ENCODE results near the gene CYP11A1. TPM values are rescaled to one million over a fixed set of nuclear protein-coding genes. Genes with fewer than 3 reads are reported as not detected.

Gene CYP11A1
- total RNA-seq, 1 experiment from 2014 or later = not detected

DNA sequence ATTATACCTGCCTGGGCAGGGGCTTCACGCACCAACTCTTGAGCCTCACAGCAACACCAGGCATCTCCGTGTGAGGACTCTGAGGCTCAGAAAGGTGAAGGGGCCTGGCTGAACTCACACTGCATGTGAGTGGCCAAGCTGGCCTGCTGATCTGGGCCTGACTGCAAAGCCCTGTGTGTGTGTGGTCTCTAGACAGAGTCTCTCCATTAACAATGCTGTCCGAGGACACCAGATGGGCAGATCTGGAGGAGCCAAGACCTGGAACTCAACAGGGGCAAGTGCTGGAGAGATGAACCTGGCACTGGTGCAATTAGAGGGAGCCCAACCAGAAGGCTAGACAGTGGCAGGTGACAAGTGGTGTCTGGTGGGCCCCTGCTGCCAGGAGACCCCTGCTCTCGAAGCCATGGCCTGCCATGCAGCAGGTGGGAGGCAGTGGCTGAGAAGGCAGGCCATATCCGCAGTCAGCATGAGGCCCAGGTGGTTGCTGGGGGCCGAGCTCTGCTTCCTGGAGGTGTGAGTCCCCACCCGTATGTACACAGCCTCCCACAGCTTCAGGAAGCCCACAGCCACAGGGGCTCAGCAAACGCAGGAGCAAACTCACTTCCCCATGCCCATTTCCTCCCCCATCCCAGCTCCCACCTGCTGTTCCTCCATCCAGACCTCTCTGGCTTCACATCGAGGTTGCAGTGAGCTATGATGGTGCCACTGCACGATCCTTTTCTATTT, 39.0 kb downstream of the CYP11A1 start:
- DNase-seq (ENCODE audit: extremely low read depth, low read depth) = no peak

DNA sequence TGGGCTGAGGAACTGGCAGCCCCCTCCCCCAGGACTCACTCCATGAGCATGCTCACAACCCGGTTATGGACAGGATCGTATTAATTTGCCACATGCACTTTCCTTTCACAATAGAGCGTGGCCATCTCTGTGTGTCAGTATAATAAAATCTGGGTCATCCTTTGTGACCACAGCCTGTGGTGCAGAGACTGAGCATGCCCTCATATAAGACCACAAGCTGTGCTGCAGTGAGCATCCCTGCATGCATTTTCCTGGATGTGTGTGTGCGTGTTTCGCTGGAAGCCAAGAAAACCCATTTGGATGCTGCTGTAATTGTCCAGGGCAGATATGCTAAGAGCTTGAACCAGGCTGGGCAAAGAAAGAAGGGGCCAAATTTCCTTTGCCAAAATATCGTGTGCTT, 39.7 kb downstream of the CYP11A1 start:
- DNase-seq (ENCODE audit: extremely low read depth, low read depth) = no peak

DNA sequence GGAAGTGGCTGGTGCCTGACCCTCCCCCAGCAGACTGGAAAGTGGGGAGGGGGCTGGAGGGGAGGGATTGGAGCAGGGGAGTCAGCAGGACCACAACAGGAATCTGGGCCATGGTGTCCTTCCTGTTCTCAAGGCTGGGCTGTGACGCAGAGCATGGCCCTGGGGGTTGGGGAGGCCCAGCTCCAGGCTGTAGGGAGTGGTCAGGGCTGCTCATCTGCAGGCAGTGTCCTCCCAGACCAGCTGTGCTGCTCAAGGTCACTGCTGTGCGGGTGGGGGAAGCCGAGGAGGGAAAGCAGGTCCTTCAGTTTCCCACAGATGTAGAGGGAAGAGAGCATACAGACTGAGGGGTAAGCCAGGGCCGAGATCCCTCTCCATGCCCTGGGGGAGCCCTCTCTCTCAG, 40.7 kb downstream of the CYP11A1 start:
- no peak for DNase-seq (ENCODE audit: extremely low read depth, low read depth)

DNA sequence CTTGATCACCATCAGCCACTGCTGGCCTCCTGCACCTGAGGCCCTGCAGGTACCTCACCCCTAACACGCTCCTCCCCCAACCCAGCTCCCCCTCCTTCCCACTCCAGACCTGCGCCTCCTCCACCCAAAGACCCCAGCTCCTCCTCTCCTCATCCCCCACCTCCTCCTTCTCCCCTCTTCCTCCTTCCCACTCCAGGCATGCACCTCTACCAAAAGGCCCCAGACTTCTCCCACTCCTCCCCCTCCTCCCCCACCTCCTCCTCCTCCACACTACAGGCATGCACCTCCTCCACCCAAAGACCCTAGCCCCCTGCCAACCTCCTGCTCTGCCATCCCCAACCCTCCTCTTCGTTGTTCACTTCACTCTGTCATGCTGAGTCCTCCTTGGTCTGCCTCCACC, 42.7 kb downstream of the CYP11A1 start:
- no peak for DNase-seq (ENCODE audit: extremely low read depth, low read depth)

DNA sequence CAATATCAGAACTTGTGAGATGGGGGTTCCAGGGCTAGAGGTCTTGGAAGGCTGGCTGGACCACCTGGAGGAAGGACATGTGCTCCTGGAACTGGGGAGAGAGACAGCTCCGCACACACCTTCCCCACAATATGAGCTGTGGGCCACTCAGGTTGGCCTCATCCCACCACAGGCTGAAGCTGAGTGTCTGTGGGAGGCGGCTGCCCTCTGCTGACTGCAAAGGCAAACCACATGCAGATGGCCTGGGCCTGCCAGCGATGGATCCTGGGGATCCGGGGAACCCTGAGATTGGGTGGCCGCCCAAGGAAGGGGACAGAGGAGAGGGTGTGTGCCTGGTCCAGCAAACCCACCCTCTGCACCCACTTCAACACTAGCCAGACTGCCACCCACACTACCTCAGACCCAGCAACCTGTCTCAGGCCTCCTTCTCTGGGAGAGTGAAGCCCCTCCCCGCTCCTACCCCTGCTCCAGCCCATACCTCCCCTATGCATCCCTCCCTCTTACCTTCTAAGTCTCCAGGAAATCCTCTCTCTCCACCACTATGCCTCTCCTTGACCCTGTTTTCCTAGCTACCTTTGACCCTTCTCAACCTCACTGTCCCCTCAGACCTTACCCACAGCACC, 44.8 kb downstream of the CYP11A1 start:
- DNase-seq (ENCODE audit: extremely low read depth, low read depth) = peak; percentile 56

DNA sequence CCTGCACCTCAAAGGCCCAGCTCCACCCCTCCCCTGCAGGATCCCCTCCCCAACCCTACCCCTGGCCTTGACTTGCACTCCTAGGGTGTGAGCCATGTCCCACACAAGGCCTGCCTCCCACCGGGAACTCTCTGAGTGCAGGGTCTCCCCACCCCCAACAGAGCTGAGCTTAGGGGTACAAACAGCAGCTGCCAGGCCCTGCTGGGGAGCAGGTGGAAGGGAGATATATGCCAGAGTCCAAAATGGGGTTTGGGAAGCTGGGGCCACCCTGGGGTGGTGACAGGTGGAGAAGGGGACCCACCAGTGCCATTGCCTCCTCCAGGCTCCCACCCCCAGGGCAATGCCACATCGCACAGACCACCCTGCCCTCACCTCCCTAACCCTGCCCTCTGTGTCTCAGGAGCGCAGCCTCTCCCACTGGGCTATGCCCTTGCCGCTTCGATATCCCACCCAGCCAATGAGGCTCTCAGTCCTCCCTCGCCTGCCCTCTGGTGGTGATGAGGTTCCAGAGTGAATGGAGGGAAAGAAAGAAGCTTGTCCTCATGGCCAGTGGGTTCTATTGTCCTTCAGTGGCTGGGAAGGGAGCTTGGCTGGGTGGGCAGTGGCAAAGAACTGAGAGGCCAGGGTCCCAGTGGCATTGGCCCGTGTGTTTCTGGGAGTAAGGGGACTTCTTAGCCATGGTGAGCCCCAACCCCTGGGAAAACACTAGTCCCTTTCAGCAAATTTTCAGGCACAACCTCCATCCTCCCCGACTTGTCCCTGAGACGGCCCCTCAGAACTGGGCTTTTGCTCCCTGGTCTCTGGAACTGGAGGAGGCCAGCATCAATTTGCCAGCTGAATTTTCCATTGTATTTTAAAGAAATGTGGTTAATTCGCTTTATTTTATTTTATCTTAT, 46.8 kb downstream of the CYP11A1 start:
- peak; percentile 49 for DNase-seq (ENCODE audit: extremely low read depth, low read depth)

DNA sequence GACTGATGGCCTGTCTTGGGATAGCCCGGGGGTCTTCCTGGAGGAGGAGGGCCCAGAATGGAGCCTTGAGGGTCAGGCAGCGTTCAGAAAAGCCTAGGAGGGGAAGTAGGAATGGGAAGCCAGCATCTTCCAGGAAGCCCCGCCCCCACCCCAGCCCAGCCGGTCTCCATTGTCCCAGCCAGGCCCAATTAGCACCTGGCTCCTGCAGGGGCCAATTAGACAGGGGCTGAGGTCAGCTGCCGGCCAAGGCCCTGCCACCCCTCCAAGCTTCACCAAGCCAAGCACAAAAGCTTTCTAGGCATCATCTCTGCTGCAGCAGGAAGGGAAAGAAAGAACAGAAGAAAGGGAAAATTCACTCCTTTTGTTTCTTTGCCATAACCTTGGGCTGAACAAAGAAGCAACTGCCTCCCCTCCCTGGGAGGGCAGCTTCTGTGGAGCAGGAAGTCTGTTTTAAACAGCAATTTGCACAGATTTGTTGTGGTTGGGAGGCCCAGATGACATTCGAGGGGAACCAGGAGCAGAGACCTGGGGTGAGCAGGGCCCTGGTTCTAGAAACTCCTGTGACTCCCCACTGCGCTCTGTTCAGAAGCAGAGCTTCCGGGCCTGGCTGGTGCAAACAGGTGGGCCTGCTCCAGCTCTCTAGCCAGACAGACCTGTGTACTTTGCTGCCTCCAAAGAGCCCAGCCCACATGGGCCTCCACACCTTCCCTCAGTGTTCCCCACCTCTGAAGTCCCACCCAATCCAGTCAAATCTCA, 47.7 kb downstream of the CYP11A1 start:
- no peak for DNase-seq (ENCODE audit: extremely low read depth, low read depth)

DNA sequence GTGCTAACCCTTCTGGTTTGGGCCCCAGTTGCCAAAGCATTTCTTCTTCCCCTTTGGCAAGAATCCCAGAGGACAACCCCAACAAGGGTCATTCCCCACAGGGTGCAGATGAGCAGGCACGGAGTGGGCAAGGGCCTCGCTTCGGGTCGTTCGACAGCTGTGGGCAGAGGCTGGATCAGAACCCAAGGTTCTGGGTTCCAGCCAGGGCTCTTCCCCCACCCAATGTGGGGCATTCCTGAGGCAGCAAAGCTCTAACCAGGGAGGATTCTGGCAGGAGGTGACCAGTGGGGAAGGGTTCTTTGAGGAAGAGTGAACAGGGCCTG, 48.3 kb downstream of the CYP11A1 start:
- no peak for DNase-seq (ENCODE audit: extremely low read depth, low read depth)

DNA sequence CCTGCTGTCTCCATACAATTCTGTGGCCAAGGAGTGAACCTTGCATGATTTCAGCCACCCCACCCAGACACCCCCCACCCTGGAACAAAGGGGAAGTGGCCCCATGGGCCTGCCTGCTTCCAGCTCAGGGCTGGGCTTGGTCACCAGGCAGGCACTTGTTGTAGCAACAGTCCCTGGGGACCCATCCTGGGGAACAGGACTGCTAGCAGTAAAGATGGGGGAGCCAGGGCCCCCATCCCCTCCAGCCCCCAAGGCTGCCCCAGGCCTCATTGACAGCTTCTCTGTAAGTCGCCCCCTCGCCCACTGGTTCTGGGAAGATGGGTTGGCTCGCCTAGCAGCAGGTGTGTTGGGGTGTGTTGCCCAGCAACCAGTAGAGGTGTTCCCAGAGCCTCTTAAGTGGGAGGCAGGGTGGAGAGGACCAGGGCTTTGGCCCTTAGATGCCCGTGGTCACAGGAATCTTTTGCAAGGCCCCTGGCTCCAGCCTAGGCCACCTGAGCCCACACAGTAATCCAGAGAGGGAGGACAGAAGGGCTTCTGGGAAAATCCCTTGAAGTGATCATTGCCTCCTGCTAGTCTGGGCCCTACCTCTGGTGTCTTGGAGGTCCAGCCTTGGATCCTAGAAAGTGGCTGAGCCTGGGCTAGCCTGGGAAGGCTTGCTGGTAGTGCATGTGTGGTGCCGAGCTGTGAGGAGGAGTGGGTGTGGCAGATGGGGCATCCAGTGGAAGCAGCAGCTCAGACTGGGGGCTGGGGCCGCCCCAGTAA, 48.9 kb downstream of the CYP11A1 start:
- no peak for DNase-seq (ENCODE audit: extremely low read depth, low read depth)

DNA sequence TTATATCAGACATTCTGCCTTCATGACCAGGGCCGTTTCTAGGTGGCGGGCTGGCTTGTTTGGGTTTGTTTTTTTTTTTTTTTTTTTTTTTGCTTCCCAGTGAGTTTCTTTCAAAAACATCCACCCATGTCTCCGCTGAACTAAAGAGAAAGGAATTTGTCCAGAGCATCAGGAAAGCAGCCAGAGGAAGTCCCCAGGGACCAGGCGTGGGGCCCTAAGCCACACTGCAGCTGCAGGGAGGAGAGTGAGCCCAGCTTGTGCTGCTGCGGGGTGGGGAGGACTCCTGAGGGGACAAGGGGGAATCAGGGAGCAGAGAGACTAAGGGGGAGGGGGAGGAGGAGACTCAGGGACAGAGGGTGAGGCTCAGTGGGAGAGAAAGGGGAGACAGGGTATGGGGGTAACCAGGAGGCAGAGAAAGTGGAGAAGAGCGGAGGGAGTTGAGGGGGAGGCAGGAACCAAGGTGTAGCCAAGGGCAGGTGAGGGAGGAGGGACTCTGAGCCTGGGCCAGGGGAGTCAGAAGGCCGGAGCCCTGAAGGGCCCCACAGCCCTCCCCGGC, 49.5 kb downstream of the CYP11A1 start:
- peak; percentile 41 for DNase-seq (ENCODE audit: extremely low read depth, low read depth)

DNA sequence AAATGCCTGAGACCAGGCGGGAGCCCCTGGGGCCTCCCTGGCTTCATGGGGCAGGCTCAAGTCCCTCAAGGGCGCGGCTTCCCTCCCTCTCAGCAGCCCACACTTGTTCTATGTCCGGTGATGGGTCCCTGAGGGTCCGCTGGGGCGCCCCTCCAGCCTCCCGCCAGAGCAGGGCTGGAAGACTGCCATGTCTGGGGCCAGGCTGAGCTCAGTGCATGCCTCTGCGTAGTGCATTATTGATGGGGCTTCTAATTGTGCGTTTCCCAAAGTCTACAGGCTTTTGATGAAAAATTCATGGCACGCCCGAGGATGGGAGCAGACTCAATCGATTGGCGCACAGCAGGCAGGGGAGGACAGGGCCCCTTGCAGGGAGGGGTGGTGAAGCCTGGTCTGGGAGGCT, 51.3 kb downstream of the CYP11A1 start:
- no peak for DNase-seq (ENCODE audit: extremely low read depth, low read depth)

DNA sequence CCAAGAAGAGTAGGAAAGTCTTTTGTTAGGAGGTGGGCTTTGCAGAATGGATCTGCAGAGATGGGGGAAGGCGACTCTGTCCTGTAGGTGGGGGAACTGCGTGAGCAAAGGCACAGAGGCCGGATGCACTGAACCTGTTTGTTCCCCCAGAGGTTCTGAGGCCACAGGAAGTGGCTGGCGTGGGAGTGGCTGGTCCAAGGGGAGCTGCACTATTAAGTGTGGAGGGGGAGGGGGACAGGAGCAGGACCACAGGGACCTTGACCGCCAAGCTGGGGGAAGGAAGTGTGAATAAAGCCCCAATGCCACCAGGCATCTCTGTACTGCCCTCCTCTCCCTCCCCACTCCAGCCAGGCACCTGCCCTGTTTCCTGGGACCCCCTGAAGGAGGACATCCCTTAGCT, 51.8 kb downstream of the CYP11A1 start:
- DNase-seq (ENCODE audit: extremely low read depth, low read depth) = no peak

DNA sequence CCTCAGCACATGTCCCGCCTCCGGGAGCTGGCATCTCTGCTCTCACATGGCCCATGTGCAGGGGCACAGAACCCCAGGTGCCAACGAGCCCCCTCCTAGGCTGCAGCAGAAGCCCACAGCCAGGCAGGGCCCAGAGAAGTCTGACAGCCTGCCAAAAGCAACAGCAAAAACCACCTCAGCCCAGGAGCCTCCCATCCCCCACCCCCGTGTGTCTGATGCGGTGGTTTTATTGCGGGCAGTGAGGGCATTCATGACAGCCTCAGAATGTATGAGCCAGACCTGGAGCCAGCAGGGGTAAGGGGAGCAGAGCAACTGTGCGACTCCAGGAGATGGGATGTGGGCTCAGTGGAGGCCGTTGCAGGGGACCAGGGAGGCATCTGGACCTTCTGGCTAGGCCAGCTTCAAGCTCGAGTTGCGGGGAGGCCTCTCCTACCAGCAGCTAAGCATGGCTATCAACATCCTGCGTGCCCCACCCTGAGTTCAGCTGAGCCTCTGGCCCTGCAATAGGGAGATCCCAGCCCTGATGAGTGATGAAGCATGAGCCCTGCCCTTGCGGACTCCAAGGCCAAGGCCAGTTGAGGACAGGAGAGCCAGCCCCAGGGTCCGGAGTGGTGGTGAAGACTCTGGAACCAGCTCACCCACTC, 52.5 kb downstream of the CYP11A1 start:
- no peak for DNase-seq (ENCODE audit: extremely low read depth, low read depth)

DNA sequence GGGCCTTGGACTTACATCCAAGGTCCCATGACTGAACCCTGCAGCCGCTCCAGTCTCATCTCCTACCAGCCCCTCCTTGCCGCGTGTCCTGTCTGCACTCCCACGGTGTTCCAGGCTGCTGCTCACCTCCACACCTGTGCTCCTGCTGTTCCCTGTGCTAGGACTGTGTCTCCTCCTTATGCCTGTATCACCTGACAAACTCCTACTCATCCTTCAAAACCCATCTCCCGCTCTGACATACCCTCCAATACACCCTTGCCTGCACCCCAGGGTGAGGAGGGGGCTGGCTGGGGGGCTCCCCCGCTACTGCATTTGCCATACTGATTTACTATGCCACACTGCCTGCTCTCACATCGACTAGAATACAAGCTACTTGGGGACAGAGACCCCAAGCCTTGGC, 53.6 kb downstream of the CYP11A1 start:
- DNase-seq (ENCODE audit: extremely low read depth, low read depth) = no peak

DNA sequence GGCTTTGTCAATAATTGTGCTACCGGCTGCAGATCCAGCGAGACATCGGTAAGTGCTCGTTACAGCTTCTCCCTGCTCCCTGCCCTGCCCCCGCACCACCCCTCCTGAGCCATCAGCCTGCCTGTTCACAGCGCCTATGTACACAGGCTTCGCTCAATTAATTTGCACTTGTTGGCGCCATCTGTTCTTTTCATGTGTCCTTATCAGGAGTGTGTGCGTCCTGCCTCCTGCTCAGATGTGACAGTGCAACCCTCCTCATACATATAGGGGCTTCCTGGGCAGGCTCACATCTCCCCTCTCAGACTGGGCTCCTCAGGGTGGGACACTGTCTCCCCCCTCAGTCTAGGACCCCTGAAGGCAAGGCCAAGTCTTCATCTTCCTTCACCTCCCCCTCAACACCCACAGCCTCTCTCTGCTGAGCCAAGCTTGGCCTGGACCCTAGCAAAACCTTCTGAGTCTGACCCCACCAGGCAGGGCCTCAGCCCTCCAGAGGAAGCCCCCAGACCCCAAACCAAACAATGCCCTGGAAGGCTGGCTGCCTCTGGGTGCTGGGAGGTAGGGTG, 54.9 kb downstream of the CYP11A1 start:
- no peak for DNase-seq (ENCODE audit: extremely low read depth, low read depth)

DNA sequence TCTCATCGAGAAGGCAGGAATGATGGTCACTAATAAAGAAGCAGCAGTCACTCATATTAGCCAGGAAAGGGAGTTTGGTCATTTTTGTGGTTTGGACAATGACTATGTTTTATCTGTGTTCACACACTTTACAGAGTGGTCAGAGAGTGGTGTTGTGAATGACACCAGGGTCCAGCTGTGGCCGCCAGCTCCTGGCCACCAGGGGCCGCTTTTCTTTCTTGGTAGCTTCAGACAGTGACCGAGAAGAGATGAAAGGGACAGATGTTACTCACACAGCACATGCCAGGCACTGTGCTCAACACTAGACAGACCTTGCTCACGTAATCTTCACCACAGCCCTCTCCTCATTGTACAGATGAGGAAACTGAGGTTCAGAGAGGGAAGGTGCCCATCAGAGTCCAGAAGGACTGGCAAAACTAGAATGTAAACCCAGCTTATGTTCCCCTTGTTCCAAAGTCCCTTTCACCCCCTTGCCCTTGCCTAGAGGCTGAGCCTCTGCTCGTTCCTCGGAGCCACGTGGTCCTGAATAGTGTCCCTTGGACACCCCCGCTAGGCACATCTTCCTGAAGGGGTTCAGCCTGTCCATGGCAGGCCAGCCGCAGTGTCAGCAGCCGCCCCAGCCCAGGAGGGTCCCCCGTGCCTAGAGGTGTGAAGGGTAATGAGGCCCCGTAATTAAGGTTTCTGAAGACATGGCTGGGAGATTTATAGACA, 55.6 kb downstream of the CYP11A1 start:
- peak; percentile 13 for DNase-seq (ENCODE audit: extremely low read depth, low read depth)

DNA sequence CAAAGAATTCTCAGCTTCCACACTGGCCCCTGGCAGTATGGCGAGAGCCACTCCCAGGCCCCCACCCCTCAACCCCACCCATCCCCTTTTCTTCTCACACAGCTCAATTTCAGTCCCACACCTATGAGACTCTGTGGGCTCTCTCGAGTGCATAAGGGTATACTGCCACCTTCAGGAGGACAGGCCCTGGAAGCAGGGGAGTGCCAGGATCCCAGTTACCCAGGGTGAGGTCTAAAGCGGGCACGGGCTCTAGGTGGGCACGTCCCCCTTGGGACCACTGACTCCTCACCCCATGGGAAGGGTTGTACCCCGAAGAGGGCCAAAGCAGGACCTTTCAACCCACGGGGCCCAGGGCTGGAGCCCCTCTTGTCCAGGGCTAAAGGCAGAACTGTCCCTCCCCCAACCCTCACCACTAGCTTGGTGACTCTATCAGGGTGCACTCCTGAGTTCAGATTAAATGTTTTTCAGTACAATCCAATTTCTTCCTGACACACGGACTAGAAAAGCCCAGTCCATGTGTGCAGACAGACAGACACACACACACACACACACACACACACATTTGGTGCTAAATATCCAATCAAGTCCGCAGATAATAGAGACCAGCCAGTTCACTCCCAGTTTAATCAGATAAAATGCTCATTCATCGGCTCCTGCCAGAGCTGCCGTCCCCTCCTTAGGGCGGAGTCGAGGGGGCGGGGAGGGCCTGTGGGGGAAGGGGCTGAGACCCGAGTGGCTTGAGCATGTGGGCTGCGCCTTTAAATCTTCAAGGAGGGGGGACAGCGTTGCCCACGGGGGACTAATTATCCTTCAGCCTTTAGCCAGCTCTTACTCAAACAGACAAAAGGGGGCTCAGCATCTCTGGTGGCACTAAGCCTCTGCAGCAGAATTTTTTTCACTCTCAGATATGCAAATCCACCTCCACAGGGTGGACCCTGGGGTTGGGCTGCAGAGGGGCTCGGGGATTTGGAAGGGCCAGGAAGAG, 59.3 kb downstream of the CYP11A1 start:
- peak; percentile 53 for DNase-seq (ENCODE audit: extremely low read depth, low read depth)

Data from NCI-H460 (cell line).